Osteocyte (in vitro differentiated cells): ENCODE measurements around the gene NDST3. TPM values are rescaled to one million over a fixed set of nuclear protein-coding genes. Genes with fewer than 3 reads are reported as not detected.
"Not testable (repeated sequence)": the region's sequence is repeated elsewhere in the genome, so short reads cannot be mapped to it uniquely, and the experiment has no call there.

Source experiments
- DNase-seq: peaks from one replicate; pipeline ENCODE4 v3.0.0; 2021; ENCODE audit warnings: mixed read lengths; ENCODE audit not compliant: unreplicated experiment; ENCODE audit errors: extremely low spot score
- H3K27ac Mint-ChIP-seq: one replicate; pipeline ENCODE4 v1.8.0; 2021; ENCODE audit warnings: mild to moderate bottlenecking, mixed read lengths; ENCODE audit not compliant: unreplicated experiment
- H3K27me3 Mint-ChIP-seq: one replicate; pipeline ENCODE4 v1.8.0; 2021; ENCODE audit warnings: mixed read lengths; ENCODE audit not compliant: unreplicated experiment
- H3K36me3 Mint-ChIP-seq: one replicate; pipeline ENCODE4 v1.8.0; 2021; ENCODE audit warnings: mixed read lengths; ENCODE audit not compliant: unreplicated experiment
- H3K4me1 Mint-ChIP-seq: one replicate; pipeline ENCODE4 v1.8.0; 2021; ENCODE audit warnings: mixed read lengths; ENCODE audit not compliant: unreplicated experiment
- H3K4me3 Mint-ChIP-seq: one replicate; pipeline ENCODE4 v1.8.0; 2021; ENCODE audit warnings: mild to moderate bottlenecking, moderate library complexity, mixed read lengths; ENCODE audit not compliant: unreplicated experiment
- H3K9me3 Mint-ChIP-seq: one replicate; pipeline ENCODE4 v1.8.0; 2021; ENCODE audit warnings: mixed read lengths; ENCODE audit not compliant: unreplicated experiment
- CTCF ChIP-seq: fragments of 200-600 bp; sonication (generic); IDR thresholded peaks from 2 replicates; pipeline ENCODE4 v1.5.0; 2021; ENCODE audit warnings: antibody characterized with exemption, mild to moderate bottlenecking, moderate library complexity
- total RNA-seq: library from RNA; stranded (reverse); gene quantifications from 2 replicates; pipeline ENCODE4 v1.2.1, GENCODE V29; 2021

Gene NDST3
- total RNA-seq, 1 donor from 2014 or later = 3.2 TPM

DNA sequence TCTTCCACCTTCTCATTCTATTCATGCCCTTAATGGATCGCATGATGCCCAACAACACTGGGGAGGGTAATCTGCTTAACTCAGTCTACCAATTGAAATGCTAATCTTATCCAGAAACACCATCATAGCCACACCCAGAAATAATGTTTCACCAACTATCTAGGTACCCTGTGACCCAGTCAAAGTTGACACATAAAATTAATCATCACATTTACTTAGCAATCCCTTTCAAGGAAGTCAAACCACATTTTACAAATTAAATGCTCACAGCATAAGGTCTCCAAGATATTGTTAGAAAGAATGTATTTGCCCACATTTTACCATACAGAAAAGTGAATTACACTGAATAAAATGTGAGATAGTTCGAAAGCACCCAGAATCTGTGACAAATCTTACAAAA, 226.0 kb downstream of the NDST3 start:
- H3K27me3 Mint-ChIP-seq = no peaks in the 10 kb centered on the region
- no peak for DNase-seq
- H3K9me3 Mint-ChIP-seq = no peaks in the 10 kb centered on the region
- TF ChIP-seq CTCF = no peak
- H3K27ac Mint-ChIP-seq = no peak overlapping the region
- no peak overlapping the region for H3K4me3 Mint-ChIP-seq
- H3K36me3 Mint-ChIP-seq = no peaks in the 10 kb centered on the region
- H3K4me1 Mint-ChIP-seq = no peaks in the 10 kb centered on the region

DNA sequence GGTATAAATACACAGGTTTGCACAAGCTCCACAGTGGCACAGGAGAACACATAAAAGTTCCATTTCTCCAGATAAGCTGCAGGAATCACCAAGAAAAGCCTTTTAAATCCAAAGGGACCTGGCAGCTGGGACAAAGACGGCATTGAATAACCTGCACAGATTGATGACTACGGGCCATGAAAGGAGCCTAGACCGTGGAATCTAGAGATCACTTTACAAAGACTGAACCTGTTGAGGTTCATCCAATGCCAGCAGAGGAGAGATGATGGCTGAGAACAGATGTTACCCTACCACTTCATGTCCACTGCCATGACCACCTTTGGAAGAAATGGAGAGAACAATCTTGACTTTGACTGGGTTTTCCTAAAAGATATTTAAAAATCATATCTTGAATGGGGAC, 229.8 kb downstream of the NDST3 start:
- TF ChIP-seq CTCF = no peak
- Mint-ChIP-seq H3K4me3 (no peak overlapping the region), H3K36me3 (no peaks in the 10 kb centered on the region), H3K27ac (no peak overlapping the region), H3K27me3 (no peaks in the 10 kb centered on the region), H3K9me3 (no peaks in the 10 kb centered on the region), H3K4me1 (no peaks in the 10 kb centered on the region)
- no peak for DNase-seq

GRCh38 chr4:118265312-118266144, 231.2 kb downstream of the NDST3 start:
- H3K9me3 Mint-ChIP-seq = no peaks in the 10 kb centered on the region
- TF ChIP-seq CTCF = no peak
- H3K27ac Mint-ChIP-seq = no peak overlapping the region
- H3K4me1 Mint-ChIP-seq = peaks cover under 1% of the 10 kb centered on the region
- no peaks in the 10 kb centered on the region for H3K36me3 Mint-ChIP-seq
- DNase-seq = no peak
- H3K27me3 Mint-ChIP-seq = peaks cover under 1% of the 10 kb centered on the region
- H3K4me3 Mint-ChIP-seq = no peak overlapping the region

DNA sequence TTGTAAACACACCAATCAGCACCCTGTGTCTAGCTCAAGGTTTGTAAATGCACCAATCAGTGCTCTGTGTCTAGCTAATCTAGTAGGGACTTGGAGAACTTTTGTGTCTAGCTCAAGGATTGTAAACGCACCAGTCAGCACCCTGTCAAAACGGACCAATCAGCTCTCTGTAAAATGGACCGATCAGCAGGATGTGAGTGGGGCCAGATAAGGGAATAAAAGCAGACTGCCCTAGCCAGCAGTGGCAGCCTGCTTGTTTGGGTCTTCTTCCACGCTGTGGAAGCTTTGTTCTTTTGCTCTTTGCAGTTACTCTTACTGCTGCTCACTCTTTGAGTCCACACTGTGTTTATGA, 231.8 kb downstream of the NDST3 start:
- H3K36me3 Mint-ChIP-seq, H3K27me3 Mint-ChIP-seq, DNase-seq, H3K4me1 Mint-ChIP-seq, H3K4me3 Mint-ChIP-seq, H3K27ac Mint-ChIP-seq, H3K9me3 Mint-ChIP-seq: not testable (repeated sequence)

DNA sequence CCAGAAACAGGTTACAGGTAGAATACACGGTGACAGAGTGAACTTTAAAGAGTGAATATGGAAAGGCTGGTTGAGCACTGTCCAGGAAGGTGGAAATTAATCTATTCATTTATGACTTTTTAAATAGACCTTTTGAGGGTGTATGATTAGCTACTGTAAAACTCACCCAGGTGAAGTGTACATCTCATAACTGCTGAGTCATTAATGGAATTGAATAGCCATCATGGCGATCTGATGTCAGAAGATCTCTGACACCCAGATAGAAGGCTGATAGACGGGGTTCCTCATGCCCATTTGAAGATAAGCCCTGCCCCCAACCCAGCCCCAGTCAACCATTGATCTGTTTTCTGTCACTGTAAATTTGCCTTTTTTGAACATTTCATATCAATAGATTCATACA, 234.5 kb downstream of the NDST3 start:
- H3K27me3 Mint-ChIP-seq = peaks cover 2% of the 10 kb centered on the region
- TF ChIP-seq CTCF = no peak
- DNase-seq = no peak
- H3K27ac Mint-ChIP-seq = no peak overlapping the region
- H3K4me1 Mint-ChIP-seq = peaks cover 2% of the 10 kb centered on the region
- H3K9me3 Mint-ChIP-seq = no peaks in the 10 kb centered on the region
- no peak overlapping the region for H3K4me3 Mint-ChIP-seq
- no peaks in the 10 kb centered on the region for H3K36me3 Mint-ChIP-seq
